HFFc6 (cell line): ENCODE results near the gene GPC5. TPM values are rescaled to one million over a fixed set of nuclear protein-coding genes. Genes with fewer than 3 reads are reported as not detected.

Source experiments
- DNase-seq: peaks from one replicate; pipeline ENCODE4 v3.0.0-alpha.2; 2018
- H3K27ac Mint-ChIP-seq: 2 replicates; pipeline ENCODE4 v1.8.0; 2020; ENCODE audit warnings: mild to moderate bottlenecking, mixed read lengths
- H3K27me3 Mint-ChIP-seq: 2 replicates; pipeline ENCODE4 v1.8.0; 2021; ENCODE audit warnings: mild to moderate bottlenecking, moderate library complexity, mixed read lengths; ENCODE audit not compliant: insufficient read depth
- H3K36me3 Mint-ChIP-seq: 2 replicates; pipeline ENCODE4 v1.8.0; 2021; ENCODE audit warnings: low read depth, mixed read lengths
- H3K4me1 Mint-ChIP-seq: 2 replicates; pipeline ENCODE4 v1.8.0; 2020; ENCODE audit warnings: low read depth, mixed read lengths
- H3K4me3 Mint-ChIP-seq: 2 replicates; pipeline ENCODE4 v1.8.0; 2020; ENCODE audit warnings: mild to moderate bottlenecking, moderate library complexity, mixed read lengths
- H3K9me3 Mint-ChIP-seq: 2 replicates; pipeline ENCODE4 v1.8.0; 2020; ENCODE audit warnings: mild to moderate bottlenecking, mixed read lengths
- total RNA-seq, 6 experiments: library from RNA; stranded (reverse); fragmentation: NEBNext Ultra II Directional; extraction: Animal tissue kit (Norgen Biotek cat#: 25700); gene quantifications; 2 replicates in 1 of 6; 3 replicates in 5 of 6; pipeline ENCODE4 v1.2.3, GENCODE V29; 2021
- TF ChIP-seq, protein P1 (sequence below): fragments of 200-600 bp; sonication (generic); IDR thresholded peaks from 2 replicates; pipeline ENCODE4 v1.5.0; 2021; ENCODE audit warnings: antibody characterized with exemption, mild to moderate bottlenecking

GPC5 gene
- total RNA-seq, 6 experiments from 2014 or later = 0.06 TPM; not detected in 5

DNA sequence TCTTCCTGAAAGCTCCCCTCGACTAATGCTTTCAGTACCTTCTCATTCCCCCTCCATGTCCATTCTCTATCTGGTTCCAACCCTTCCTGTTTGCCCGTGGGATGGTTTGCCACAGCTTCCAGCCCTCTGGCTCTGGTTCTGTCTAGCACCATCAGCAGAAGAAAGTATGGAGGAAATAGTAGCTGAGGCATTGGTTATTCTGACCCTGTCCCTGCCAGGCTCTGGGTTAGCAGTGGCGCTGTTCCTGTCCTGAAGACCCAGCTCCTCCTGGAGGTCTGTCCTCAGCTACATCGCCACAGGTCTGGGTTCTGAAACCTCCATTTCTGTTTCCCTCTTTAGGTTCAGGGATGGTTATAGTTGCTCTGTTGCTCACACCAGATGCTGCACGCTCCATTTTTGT lies 1223.6 kb downstream of the GPC5 start:
- H3K9me3 Mint-ChIP-seq = peaks cover 20% of the 10 kb centered on the region
- no peak overlapping the region for H3K27ac Mint-ChIP-seq
- DNase-seq = no peak
- no peaks in the 10 kb centered on the region for H3K27me3 Mint-ChIP-seq
- H3K4me3 Mint-ChIP-seq = no peak overlapping the region
- H3K36me3 Mint-ChIP-seq = no peaks in the 10 kb centered on the region
- TF ChIP-seq, protein P1, sequence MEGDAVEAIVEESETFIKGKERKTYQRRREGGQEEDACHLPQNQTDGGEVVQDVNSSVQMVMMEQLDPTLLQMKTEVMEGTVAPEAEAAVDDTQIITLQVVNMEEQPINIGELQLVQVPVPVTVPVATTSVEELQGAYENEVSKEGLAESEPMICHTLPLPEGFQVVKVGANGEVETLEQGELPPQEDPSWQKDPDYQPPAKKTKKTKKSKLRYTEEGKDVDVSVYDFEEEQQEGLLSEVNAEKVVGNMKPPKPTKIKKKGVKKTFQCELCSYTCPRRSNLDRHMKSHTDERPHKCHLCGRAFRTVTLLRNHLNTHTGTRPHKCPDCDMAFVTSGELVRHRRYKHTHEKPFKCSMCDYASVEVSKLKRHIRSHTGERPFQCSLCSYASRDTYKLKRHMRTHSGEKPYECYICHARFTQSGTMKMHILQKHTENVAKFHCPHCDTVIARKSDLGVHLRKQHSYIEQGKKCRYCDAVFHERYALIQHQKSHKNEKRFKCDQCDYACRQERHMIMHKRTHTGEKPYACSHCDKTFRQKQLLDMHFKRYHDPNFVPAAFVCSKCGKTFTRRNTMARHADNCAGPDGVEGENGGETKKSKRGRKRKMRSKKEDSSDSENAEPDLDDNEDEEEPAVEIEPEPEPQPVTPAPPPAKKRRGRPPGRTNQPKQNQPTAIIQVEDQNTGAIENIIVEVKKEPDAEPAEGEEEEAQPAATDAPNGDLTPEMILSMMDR = no peak
- H3K4me1 Mint-ChIP-seq = no peaks in the 10 kb centered on the region

DNA sequence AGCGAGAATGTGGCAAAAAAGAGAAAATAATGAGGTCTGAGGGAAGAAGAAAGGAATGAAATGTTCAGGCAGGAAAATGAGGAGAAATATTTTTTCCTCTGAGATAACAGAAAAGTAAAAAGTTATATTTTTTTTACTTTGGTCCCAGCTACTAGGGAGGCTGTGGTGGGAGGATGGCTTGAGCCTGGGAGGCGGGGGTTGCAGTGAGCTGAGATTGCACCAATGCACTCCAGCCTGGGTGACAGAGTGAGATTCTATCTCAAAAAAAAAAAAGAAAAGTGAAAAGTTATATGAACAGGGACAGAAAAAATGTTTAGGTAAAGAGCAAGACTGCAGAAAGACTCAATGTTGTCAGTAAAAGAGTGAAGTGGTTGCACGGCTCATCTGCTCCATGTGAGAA lies 1224.5 kb downstream of the GPC5 start:
- TF ChIP-seq, protein P1 = no peak
- Mint-ChIP-seq H3K36me3 (no peaks in the 10 kb centered on the region), H3K4me1 (no peaks in the 10 kb centered on the region), H3K4me3 (no peak overlapping the region), H3K27me3 (no peaks in the 10 kb centered on the region), H3K27ac (no peak overlapping the region), H3K9me3 (peaks cover 25% of the 10 kb centered on the region)
- DNase-seq = no peak

DNA sequence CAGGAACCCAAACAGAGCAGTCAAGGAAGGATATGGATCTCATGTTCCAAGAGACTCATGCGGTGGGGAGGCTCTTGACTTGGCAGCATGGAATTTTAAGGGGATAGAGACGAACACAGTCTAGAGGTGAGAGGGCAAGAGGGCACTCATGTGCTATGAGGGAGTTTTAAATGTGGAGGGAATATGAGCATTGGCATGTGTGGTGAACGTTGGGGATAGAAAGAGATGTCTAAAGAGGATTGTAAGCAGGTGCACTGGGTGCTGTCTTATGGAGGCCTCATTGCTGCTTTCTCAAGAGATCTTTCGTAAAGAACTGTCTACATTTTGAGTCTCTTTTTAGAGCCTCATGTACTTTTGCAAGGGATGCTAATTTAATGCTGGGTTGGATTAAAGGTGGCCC lies 1227.9 kb downstream of the GPC5 start:
- Mint-ChIP-seq H3K4me3 (no peak overlapping the region), H3K9me3 (peaks cover 21% of the 10 kb centered on the region), H3K27ac (no peak overlapping the region), H3K36me3 (no peaks in the 10 kb centered on the region), H3K4me1 (no peaks in the 10 kb centered on the region), H3K27me3 (no peaks in the 10 kb centered on the region)
- no peak for DNase-seq
- TF ChIP-seq, protein P1 = no peak

DNA sequence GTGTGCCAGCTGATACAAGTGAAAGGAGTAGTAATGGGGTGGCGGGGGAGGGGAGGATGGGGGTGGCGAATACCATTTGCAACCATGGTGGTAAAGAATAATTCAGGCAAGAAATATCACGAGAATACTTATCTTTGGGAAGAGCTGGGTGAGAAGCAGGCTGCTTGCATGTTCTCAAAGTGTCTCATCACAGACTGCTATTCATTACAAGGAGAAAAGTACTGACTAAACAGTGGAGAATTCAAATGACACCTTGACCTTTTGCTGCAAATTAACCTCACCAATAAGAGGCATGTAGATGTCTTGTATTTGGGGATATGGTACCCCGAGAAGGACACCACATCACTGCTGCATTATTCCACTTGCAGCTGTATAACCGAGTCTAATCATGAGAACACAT lies 1242.5 kb downstream of the GPC5 start:
- Mint-ChIP-seq H3K27ac (no peak overlapping the region), H3K9me3 (peaks cover 19% of the 10 kb centered on the region), H3K36me3 (no peaks in the 10 kb centered on the region), H3K4me3 (no peak overlapping the region), H3K27me3 (no peaks in the 10 kb centered on the region; the same call in 1 of the 2 replicates), H3K4me1 (no peaks in the 10 kb centered on the region)
- TF ChIP-seq, protein P1 = no peak
- DNase-seq = no peak

DNA sequence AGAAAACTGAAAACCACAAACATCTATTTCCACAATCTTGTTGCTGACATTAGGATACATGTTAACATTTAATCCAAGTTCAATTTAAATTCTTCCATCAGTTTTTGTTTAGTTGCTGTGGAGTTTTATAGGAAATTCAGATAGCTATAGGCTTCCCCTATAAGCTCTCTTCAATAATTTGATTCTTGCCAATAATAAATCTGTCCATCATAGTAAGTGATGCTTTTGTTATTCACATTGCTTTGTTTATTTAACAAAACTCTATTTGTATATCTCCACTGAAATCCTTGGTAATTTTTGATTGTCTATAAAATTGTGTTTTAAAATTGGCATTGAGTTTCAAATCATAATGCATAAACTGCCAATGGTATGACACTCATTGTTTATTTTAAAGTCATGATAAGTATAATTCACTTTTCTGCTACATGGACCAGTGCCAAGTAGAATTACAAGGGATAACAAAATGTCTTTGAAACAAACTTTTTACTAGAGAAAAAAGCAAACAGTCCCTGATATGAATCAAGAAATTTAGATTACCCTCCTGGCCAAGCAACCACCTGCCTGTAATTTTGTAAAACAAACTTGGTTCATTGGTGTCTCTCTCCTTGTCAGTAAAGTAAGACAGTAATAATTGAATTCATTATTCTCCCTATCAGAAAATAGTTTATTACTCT lies 1250.9 kb downstream of the GPC5 start:
- H3K36me3 Mint-ChIP-seq = no peaks in the 10 kb centered on the region
- no peak overlapping the region for H3K27ac Mint-ChIP-seq
- no peak overlapping the region for H3K4me3 Mint-ChIP-seq
- no peaks in the 10 kb centered on the region for H3K27me3 Mint-ChIP-seq
- no peak for DNase-seq
- H3K4me1 Mint-ChIP-seq = no peaks in the 10 kb centered on the region
- peaks cover 11% of the 10 kb centered on the region for H3K9me3 Mint-ChIP-seq
- TF ChIP-seq, protein P1 = no peak
